Mucosa of rectum (tissue), 2 donors: ENCODE measurements around the gene ERICH3.
"Not testable (repeated sequence)": the region's sequence is repeated elsewhere in the genome, so short reads cannot be mapped to it uniquely, and the experiment has no call there.

Experiments used
- H3K27ac ChIP-seq, 2 donors: one replicate each; pipeline ENCODE4 v1.7.0; 2013; ENCODE audit warnings: inconsistent platforms in 2 of 2, low read depth in 2 of 2, low read length in 2 of 2
- H3K27me3 ChIP-seq, 2 donors: one replicate each; pipeline ENCODE4 v1.7.0; 2013; ENCODE audit warnings: low read length in 2 of 2; ENCODE audit not compliant: control insufficient read depth in 2 of 2, insufficient read depth in 2 of 2
- H3K36me3 ChIP-seq, 2 donors: one replicate each; pipeline ENCODE4 v1.7.0; 2013; ENCODE audit warnings: low read length in 2 of 2; ENCODE audit not compliant: control insufficient read depth in 2 of 2, insufficient read depth in 2 of 2
- H3K4me1 ChIP-seq, 2 donors: one replicate each; pipeline ENCODE4 v1.7.0; 2013; ENCODE audit warnings: low read length in 2 of 2, mild to moderate bottlenecking in 1 of 2; ENCODE audit not compliant: control insufficient read depth in 2 of 2, insufficient read depth in 2 of 2
- H3K4me3 ChIP-seq, 2 donors: one replicate each; pipeline ENCODE4 v1.7.0; 2013; ENCODE audit warnings: low read length in 2 of 2
- H3K9ac ChIP-seq, 2 donors: one replicate each; pipeline ENCODE4 v1.7.0; 2013; ENCODE audit warnings: low read length in 2 of 2, low read depth in 1 of 2, mild to moderate bottlenecking in 1 of 2
- H3K9me3 ChIP-seq, 2 donors: one replicate each; pipeline ENCODE4 v1.7.0; 2013; ENCODE audit warnings: low read length in 2 of 2; ENCODE audit not compliant: control insufficient read depth in 2 of 2
- donor health status: healthy.
- donor health status: Normal muscosa, but diverticular disease.

ERICH3 gene

DNA sequence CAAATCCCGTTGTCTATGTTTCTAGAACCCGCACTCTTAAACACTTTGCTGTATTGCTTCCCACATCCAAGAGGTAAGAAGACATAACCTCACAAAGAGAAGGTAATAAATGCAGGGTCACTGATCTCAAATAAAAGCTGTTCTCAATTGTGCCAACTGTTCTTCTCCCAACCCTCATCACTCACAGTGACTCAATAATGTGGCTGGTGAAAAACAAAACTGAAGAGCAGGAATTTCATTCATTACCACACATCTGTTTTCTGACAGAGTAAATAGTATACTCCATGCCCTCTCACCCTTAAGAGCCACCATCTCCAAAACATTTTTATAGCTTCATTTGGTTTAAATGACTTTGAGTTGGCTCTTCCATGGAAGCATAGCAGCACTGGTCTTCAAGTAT, 6.2 kb upstream of the ERICH3 start:
- no peaks in the 10 kb centered on the region for H3K36me3 ChIP-seq
- H3K27me3 ChIP-seq: peaks cover 0 to 4% of the 10 kb centered on the region in 2 donors
- no peak overlapping the region for H3K4me3 ChIP-seq
- H3K27ac ChIP-seq: no peak overlapping the region
- no peaks in the 10 kb centered on the region for H3K4me1 ChIP-seq
- no peak overlapping the region for H3K9ac ChIP-seq
- H3K9me3 ChIP-seq: no peaks in the 10 kb centered on the region

DNA sequence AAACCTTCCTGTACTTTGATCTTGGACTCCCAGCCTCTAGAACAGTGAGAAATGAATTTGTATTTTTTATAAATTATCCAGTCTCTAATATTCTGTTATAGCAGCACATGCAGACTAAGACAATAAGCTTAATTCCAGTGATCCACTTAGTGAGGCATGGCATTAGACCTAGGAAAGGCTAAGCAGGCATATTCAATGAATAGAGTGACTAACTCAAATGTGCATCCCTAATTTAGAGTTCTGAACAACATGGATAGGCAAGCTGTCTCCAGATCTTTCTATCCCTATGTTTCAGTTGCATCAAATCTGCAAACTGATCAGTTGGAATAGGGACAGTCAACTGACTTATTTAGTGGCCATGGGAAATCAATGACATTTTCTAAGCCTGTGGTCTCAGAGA, 4.3 kb upstream of the ERICH3 start:
- H3K4me1 ChIP-seq: peaks cover 0 to 2% of the 10 kb centered on the region in 2 donors
- no peak overlapping the region for H3K9ac ChIP-seq
- H3K4me3 ChIP-seq: no peak overlapping the region
- no peaks in the 10 kb centered on the region for H3K9me3 ChIP-seq
- H3K27ac ChIP-seq: no peak overlapping the region
- H3K27me3 ChIP-seq: peaks cover 6 to 9% of the 10 kb centered on the region in 2 donors
- H3K36me3 ChIP-seq: no peaks in the 10 kb centered on the region

DNA sequence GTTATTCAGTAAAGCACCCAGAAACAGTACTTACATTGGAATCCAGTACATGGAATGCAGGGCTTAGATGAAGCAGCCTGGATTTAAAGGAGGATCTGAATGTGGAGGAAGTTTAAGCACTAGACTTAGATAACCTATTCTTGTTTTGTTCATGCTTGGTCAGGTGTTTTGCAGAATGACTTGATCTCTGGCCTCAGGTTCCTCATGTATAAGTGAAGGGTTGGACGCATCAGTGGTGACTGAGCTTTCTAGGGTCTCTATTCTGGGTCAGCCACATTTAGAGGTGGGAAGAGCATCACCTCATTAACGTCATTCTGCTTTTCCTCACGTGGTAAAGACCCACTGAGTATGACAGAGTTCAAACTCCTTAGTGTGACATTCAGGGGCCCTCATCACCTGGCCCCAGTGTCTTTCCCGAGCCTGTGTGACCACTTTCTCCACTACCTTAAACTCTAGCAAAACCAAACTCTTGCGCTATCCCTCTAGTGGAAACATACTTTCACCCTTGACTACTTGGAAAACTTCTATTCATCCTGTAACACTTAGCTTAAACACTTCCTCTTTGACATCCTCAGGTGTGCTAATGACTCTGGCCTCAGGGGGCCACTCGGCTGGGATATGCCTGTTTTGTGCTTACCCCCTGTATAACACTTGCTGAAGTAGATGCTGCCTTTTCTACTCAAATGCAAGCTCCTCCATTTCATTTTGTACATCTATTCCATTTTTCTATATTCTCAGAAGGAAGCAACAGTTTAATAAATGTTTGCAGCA, 871 bp upstream of the ERICH3 start:
- Histone ChIP-seq H3K36me3 (no peaks in the 10 kb centered on the region), H3K9me3 (no peaks in the 10 kb centered on the region), H3K4me1 (peaks cover 0 to 2% of the 10 kb centered on the region in 2 donors), H3K4me3 (no peak overlapping the region), H3K27me3 (peaks cover 6 to 9% of the 10 kb centered on the region in 2 donors), H3K27ac (no peak overlapping the region), H3K9ac (no peak overlapping the region)

DNA sequence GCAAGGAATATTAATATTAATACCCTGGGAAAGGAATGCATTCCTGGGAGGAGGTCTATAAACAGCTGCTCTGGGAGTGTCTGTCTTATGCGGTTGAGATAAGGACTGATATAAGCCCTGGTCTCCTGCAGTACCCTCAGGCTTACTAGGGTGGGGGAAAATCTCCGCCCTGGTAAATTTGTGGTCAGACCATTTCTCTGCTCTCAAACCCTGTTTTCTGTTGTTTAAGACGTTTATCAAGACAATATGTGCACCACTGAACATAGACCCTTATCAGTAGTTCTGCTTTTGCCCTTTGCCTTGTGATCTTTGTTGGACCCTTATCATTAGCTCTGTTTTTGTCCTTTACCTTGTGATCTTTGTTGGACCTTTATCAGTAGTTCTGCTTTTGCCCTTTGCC, 2.7 kb downstream of the ERICH3 start:
- not testable (repeated sequence) for H3K27ac ChIP-seq, H3K4me3 ChIP-seq, H3K36me3 ChIP-seq, H3K4me1 ChIP-seq, H3K27me3 ChIP-seq, H3K9me3 ChIP-seq, H3K9ac ChIP-seq

GRCh38 chr1:74654708-74655107, 18.9 kb downstream of the ERICH3 start:
- no peak overlapping the region for H3K27ac ChIP-seq
- no peaks in the 10 kb centered on the region for H3K4me1 ChIP-seq
- H3K36me3 ChIP-seq: no peaks in the 10 kb centered on the region
- no peak overlapping the region for H3K9ac ChIP-seq
- H3K4me3 ChIP-seq: no peak overlapping the region
- no peaks in the 10 kb centered on the region for H3K9me3 ChIP-seq
- no peaks in the 10 kb centered on the region for H3K27me3 ChIP-seq

- H3K27ac ChIP-seq: no peak overlapping the region
- no peaks in the 10 kb centered on the region for H3K9me3 ChIP-seq
- H3K27me3 ChIP-seq: no peaks in the 10 kb centered on the region
- no peak overlapping the region for H3K4me3 ChIP-seq
- H3K9ac ChIP-seq: no peak overlapping the region
- no peaks in the 10 kb centered on the region for H3K4me1 ChIP-seq
- H3K36me3 ChIP-seq: no peaks in the 10 kb centered on the region
Measured at GRCh38 chr1:74652711-74653139, 20.9 kb downstream of the ERICH3 start.

DNA sequence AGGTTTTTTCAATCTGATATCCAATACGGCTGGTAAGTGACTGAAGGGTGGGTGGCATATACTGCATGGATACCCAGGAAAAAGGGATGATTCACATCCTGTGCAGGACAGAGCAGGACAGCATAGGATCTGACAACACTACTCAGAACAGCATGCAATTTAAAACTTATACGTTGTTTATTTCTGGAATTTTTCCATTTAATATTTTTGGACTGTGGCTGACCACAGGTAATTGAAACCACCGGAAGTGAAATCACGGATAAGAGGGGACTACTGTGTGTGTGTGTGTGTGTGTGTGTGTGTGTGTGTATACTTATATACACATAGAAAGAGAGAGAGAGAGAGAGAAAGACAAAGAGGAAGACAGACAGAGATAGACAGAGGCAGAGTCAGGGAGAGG, 23.0 kb downstream of the ERICH3 start:
- Histone ChIP-seq H3K9ac (no peak overlapping the region), H3K4me1 (no peaks in the 10 kb centered on the region), H3K36me3 (no peaks in the 10 kb centered on the region), H3K27ac (no peak overlapping the region), H3K4me3 (no peak overlapping the region), H3K27me3 (no peaks in the 10 kb centered on the region), H3K9me3 (no peaks in the 10 kb centered on the region)

- Histone ChIP-seq H3K27me3 (no peaks in the 10 kb centered on the region), H3K36me3 (no peaks in the 10 kb centered on the region), H3K9me3 (no peaks in the 10 kb centered on the region), H3K9ac (no peak overlapping the region), H3K27ac (no peak overlapping the region), H3K4me1 (no peaks in the 10 kb centered on the region), H3K4me3 (no peak overlapping the region)
Measured at GRCh38 chr1:74641876-74642275, 31.7 kb downstream of the ERICH3 start.

GRCh38 chr1:74641161-74641560, 32.4 kb downstream of the ERICH3 start:
- Histone ChIP-seq H3K27me3 (no peaks in the 10 kb centered on the region), H3K36me3 (no peaks in the 10 kb centered on the region), H3K4me3 (no peak overlapping the region), H3K9me3 (no peaks in the 10 kb centered on the region), H3K27ac (no peak overlapping the region), H3K9ac (no peak overlapping the region), H3K4me1 (no peaks in the 10 kb centered on the region)

DNA sequence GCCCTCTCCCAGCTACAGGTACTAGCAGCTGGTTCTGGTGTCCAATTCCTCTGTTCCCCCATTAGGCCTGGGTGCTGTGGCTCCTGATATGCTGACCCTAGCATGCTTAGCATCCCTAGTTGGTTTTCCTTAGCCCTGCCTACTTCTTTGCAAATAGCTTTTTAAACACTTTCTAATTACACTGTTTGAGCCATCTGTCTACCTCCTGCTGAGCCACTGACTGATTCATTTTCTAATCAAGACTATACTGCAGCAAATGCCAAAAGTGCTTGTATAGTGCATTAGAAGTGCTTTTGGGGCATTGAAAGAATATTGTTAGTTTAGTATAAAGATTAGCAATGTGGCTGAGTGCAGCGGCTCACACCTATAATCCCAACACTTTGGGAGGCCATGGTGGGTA, 36.3 kb downstream of the ERICH3 start:
- no peaks in the 10 kb centered on the region for H3K27me3 ChIP-seq
- no peak overlapping the region for H3K4me3 ChIP-seq
- no peak overlapping the region for H3K27ac ChIP-seq
- no peaks in the 10 kb centered on the region for H3K36me3 ChIP-seq
- no peak overlapping the region for H3K9ac ChIP-seq
- H3K4me1 ChIP-seq: no peaks in the 10 kb centered on the region
- no peaks in the 10 kb centered on the region for H3K9me3 ChIP-seq
